ENCODE data around the gene DOCK4.

- TF ChIP-seq EZH2 (IDR thresholded peaks at IDR 0.05; ENCODE audit: borderline replicate concordance, low read length) (no peak), CTCF (conservative IDR thresholded peaks at IDR 0.05 in 1 of 2, IDR thresholded peaks at IDR 0.05 in 1 of 2; ENCODE audit: extremely low read depth in 1 of 2, insufficient read depth in 1 of 2, low read depth in 1 of 2, low read length in 2 of 2) (no peak)
Observed at GRCh38 chr7:111892588-111892987, 313.6 kb downstream of the DOCK4 start.

Measured in mammary epithelial cell (primary cell).